ENCODE data around the gene PAQR3.

The PAQR3 gene

GRCh38 chr4:78863254-78863869 is 75.9 kb downstream of the PAQR3 start:
- no peak for DNase-seq (ENCODE audit: low read depth in 4 of 4, low spot score in 1 of 4)

- DNase-seq (ENCODE audit: low read depth in 4 of 4, low spot score in 1 of 4) = no peak
Observed at GRCh38 chr4:78862314-78862737, 76.9 kb downstream of the PAQR3 start.

All from stimulated activated CD4-positive, alpha-beta T cell treated with anti-CD3 and anti-CD28 coated beads, Interleukin-1b, Interleukin-23, amount 100 ng/mL, for 24 hours (primary cell).